Measurements from ENCODE around the gene UBE2Z. TPM values are rescaled to one million over a fixed set of nuclear protein-coding genes. Genes with fewer than 3 reads are reported as not detected.
A peak's percentile ranks its signal among the peaks of the same experiment; 100 is the strongest.
"Not testable (repeated sequence)": the region's sequence is repeated elsewhere in the genome, so short reads cannot be mapped to it uniquely, and the experiment has no call there.

The UBE2Z gene
- total RNA-seq, 1 experiment from 2014 or later: 131 TPM

DNA sequence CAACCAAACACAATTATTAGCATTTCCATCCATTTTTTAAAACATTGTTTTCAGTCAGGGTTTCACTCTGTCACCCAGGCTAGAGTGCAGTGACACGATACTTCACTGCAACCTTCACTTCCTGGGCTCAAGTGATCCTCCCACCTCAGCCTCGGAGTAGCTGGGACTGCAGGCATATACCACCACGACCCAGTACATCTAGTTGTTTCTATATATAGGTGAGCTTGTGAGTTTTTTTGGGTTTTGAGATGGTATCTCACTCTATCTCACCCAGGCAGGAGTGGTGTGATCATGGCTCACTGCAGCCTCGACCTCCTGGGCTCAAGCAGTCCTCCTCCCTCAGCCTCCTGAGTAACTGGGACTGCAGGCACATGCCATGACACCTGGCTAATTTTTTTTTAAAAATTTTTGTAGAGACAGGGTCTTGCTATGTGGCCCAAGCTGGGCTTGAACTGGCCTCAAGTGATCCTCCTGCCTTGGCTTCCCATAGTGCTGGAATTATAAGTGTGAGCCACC lies 37.1 kb upstream of the UBE2Z start:
- H2AFZ ChIP-seq (ENCODE audit: low read length): no peak overlapping the region
- no peaks in the 10 kb centered on the region for H3K79me2 ChIP-seq (ENCODE audit: low read length)
- ATAC-seq (no peak), DNase-seq (no peak)
- no TSS peak for BruUV-seq (replicated peaks)
- ChIA-PET POLR2A (ENCODE audit: unreplicated experiment) (interaction anchor here (0.6 kb wide), 1 partner anchor 72 kb away, joined by 3 read pairs; no protein-coding TSS in a partner anchor), CTCF (no interaction called here)
- H3K4me1 ChIP-seq (ENCODE audit: insufficient read depth, low read length): peaks cover 4% of the 10 kb centered on the region; the same call in 1 of the 2 replicates
- H3K9me3 ChIP-seq (ENCODE audit: low read length): no peaks in the 10 kb centered on the region
- H3F3A ChIP-seq (ENCODE audit: low read length, unreplicated experiment): no peaks in the 10 kb centered on the region
- H3K27me3 ChIP-seq (ENCODE audit: low read length): no peaks in the 10 kb centered on the region
- H4K20me1 ChIP-seq (ENCODE audit: low read length): no peaks in the 10 kb centered on the region
- no peak overlapping the region for H3K9ac ChIP-seq (ENCODE audit: low read length)
- no peaks in the 10 kb centered on the region for H3K9me2 ChIP-seq (replicated peaks; ENCODE audit: low read length)
- no peak overlapping the region for H3K4me2 ChIP-seq (ENCODE audit: low read length)
- H3K4me3 ChIP-seq (ENCODE audit: low read length): no peak overlapping the region
- TF ChIP-seq EZH2 (IDR thresholded peaks at IDR 0.05; ENCODE audit: low read length, unreplicated experiment) (no peak), EZH2phosphoT487 (IDR thresholded peaks at IDR 0.05; ENCODE audit: borderline replicate concordance, low read length) (no peak)
- TF ChIP-seq, protein P1, sequence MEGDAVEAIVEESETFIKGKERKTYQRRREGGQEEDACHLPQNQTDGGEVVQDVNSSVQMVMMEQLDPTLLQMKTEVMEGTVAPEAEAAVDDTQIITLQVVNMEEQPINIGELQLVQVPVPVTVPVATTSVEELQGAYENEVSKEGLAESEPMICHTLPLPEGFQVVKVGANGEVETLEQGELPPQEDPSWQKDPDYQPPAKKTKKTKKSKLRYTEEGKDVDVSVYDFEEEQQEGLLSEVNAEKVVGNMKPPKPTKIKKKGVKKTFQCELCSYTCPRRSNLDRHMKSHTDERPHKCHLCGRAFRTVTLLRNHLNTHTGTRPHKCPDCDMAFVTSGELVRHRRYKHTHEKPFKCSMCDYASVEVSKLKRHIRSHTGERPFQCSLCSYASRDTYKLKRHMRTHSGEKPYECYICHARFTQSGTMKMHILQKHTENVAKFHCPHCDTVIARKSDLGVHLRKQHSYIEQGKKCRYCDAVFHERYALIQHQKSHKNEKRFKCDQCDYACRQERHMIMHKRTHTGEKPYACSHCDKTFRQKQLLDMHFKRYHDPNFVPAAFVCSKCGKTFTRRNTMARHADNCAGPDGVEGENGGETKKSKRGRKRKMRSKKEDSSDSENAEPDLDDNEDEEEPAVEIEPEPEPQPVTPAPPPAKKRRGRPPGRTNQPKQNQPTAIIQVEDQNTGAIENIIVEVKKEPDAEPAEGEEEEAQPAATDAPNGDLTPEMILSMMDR (conservative IDR thresholded peaks at IDR 0.05; ENCODE audit: low read depth, low read length): no peak
- intact Hi-C loops (cut with micrococcal nuclease): no loop called here
- no peak overlapping the region for H3K27ac ChIP-seq (ENCODE audit: low read length)
- no peaks in the 10 kb centered on the region for H3K36me3 ChIP-seq (ENCODE audit: low read depth, low read length)

DNA sequence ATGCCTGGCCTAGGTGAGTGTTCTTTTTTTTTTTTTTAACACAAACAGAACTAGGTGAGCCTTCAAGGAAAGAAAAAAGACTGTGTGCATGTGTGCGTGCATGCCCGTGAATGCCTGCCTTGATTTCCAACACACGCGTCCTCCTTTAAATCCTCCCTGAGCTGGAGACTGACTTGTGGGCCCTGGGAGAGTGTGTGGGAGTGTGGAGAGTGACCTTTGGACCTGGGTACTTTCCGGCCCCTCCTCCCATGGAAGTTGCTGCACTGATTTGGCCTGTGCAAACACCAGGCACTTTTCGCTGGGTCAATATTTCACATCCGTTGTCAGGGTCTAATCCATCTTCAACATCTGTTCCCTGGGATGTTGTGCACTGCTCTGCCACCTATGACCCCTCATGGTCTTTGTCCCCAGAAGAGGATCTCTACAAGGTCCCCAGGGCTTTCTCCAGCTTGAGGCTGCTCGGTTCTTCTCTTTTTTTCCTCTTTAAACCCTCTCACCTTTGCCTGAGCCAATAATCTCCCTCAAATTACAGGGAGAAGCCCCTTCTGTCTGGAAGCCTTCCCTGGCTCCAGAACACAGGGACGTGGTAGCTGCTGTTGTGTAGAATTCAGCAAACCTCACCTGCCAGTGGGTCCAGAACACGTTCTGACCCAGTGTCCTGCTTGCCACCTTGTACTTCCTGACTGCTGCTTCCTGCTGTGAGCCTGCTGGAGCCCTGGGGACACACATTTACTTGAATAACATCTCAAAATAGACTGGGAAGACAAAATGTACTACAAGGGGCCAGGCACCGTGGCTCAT lies 36.5 kb upstream of the UBE2Z start:
- Histone ChIP-seq H3K4me1 (ENCODE audit: insufficient read depth, low read length) (peaks cover 4% of the 10 kb centered on the region; the same call in 1 of the 2 replicates), H3K4me3 (ENCODE audit: low read length) (no peak overlapping the region), H3F3A (ENCODE audit: low read length, unreplicated experiment) (no peaks in the 10 kb centered on the region), H3K4me2 (ENCODE audit: low read length) (no peak overlapping the region), H3K36me3 (ENCODE audit: low read depth, low read length) (no peaks in the 10 kb centered on the region), H3K9me2 (replicated peaks; ENCODE audit: low read length) (no peaks in the 10 kb centered on the region), H2AFZ (ENCODE audit: low read length) (no peak overlapping the region), H4K20me1 (ENCODE audit: low read length) (no peaks in the 10 kb centered on the region), H3K9ac (ENCODE audit: low read length) (no peak overlapping the region), H3K79me2 (ENCODE audit: low read length) (no peaks in the 10 kb centered on the region), H3K9me3 (ENCODE audit: low read length) (no peaks in the 10 kb centered on the region), H3K27me3 (ENCODE audit: low read length) (no peaks in the 10 kb centered on the region), H3K27ac (ENCODE audit: low read length) (no peak overlapping the region)
- ChIA-PET POLR2A (ENCODE audit: unreplicated experiment) (interaction anchor here (0.6 kb wide), 1 partner anchor 73 kb away, joined by 3 read pairs; no protein-coding TSS in a partner anchor), CTCF (no interaction called here)
- ATAC-seq: peak; percentile 23
- TF ChIP-seq EZH2phosphoT487 (IDR thresholded peaks at IDR 0.05; ENCODE audit: borderline replicate concordance, low read length): no peak
- TF ChIP-seq EZH2 (IDR thresholded peaks at IDR 0.05; ENCODE audit: low read length, unreplicated experiment): no peak
- TF ChIP-seq, protein P1 (conservative IDR thresholded peaks at IDR 0.05; ENCODE audit: low read depth, low read length): no peak
- no TSS peak for BruUV-seq (replicated peaks)
- DNase-seq: no peak
- intact Hi-C loops (cut with micrococcal nuclease): no loop called here

DNA sequence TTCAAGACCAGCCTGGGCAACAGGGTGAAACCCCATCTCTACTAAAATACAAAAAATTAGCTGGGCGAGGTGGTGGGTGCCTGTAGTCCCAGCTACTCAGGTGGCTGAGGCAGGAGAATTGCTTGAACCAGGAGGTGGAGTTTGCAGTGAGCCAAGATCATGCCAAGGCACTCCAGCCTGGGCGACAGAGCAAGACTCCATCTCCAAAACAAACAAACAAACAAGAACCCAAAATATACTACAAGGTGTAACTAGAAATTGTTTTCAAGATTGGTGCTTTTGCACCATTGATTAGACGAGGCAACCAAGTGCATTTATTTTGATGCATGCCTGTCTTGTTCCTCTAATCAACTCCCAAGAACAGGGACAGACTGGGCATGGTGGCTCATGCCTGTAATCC lies 35.8 kb upstream of the UBE2Z start:
- H4K20me1 ChIP-seq (ENCODE audit: low read length); H3K4me1 ChIP-seq (ENCODE audit: insufficient read depth, low read length); H3K9me2 ChIP-seq (replicated peaks; ENCODE audit: low read length); ATAC-seq; H3K27me3 ChIP-seq (ENCODE audit: low read length); H3K9me3 ChIP-seq (ENCODE audit: low read length); H3K79me2 ChIP-seq (ENCODE audit: low read length); intact Hi-C loops (cut with micrococcal nuclease); DNase-seq; H3K27ac ChIP-seq (ENCODE audit: low read length); POLR2A ChIA-PET (ENCODE audit: unreplicated experiment); H3K36me3 ChIP-seq (ENCODE audit: low read depth, low read length); H3F3A ChIP-seq (ENCODE audit: low read length, unreplicated experiment); CTCF ChIA-PET; H3K4me2 ChIP-seq (ENCODE audit: low read length); H3K4me3 ChIP-seq (ENCODE audit: low read length); H3K9ac ChIP-seq (ENCODE audit: low read length); BruUV-seq (replicated peaks); H2AFZ ChIP-seq (ENCODE audit: low read length): not testable (repeated sequence)

Data from PC-3 (cell line).